GM19397 (cell line): ENCODE data around the gene PLTP.
A peak's percentile ranks its signal among the peaks of the same experiment; 100 is the strongest.
"Not testable (repeated sequence)": the region's sequence is repeated elsewhere in the genome, so short reads cannot be mapped to it uniquely, and the experiment has no call there.

Experiments
- ATAC-seq: cut with Tn5 transposase; IDR thresholded peaks from one replicate; pipeline ENCODE4 v1.9.1; 2021; ENCODE audit warnings: mild to moderate bottlenecking, moderate library complexity; ENCODE audit not compliant: unreplicated experiment

Gene PLTP

GRCh38 chr20:45901332-45901731 lies 10.6 kb downstream of the PLTP start:
- not testable (repeated sequence) for ATAC-seq

- ATAC-seq, result no peak
These were observed 12.7 kb downstream of the PLTP start for GRCh38 chr20:45899046-45899835.

GRCh38 chr20:45898285-45898684 lies 13.7 kb downstream of the PLTP start:
- ATAC-seq, result no peak

GRCh38 chr20:45897692-45898091 lies 14.3 kb downstream of the PLTP start:
- no peak for ATAC-seq

GRCh38 chr20:45897289-45897688 lies 14.7 kb downstream of the PLTP start:
- ATAC-seq, result no peak

GRCh38 chr20:45896641-45897161 lies 15.3 kb downstream of the PLTP start:
- ATAC-seq, result no peak

GRCh38 chr20:45894797-45895196 lies 17.2 kb downstream of the PLTP start:
- ATAC-seq, result no peak

GRCh38 chr20:45893831-45894230 lies 18.1 kb downstream of the PLTP start:
- no peak for ATAC-seq

GRCh38 chr20:45892828-45893500 lies 19.0 kb downstream of the PLTP start:
- no peak for ATAC-seq

GRCh38 chr20:45892049-45892825 lies 19.7 kb downstream of the PLTP start:
- no peak for ATAC-seq

- ATAC-seq, result peak; percentile 79
These were observed 20.7 kb downstream of the PLTP start, which contains the start of the genes CTSA and NEURL2 for GRCh38 chr20:45890985-45891983. CTSA (plus strand) TSS chr20:45891335; CDS start chr20:45891569, 234 bp downstream. NEURL2 (minus strand) TSS chr20:45891208; CDS start chr20:45890991, 217 bp downstream.

GRCh38 chr20:45890077-45890984 lies 21.6 kb downstream of the PLTP start:
- ATAC-seq, result peak; percentile 20

- ATAC-seq, result no peak
These were observed 23.3 kb downstream of the PLTP start for GRCh38 chr20:45888681-45889080.

GRCh38 chr20:45887346-45887715 lies 24.6 kb downstream of the PLTP start, which contains the start of gene SPATA25:
SPATA25 (minus strand) TSS chr20:45887622; CDS start chr20:45887590, 32 bp downstream.
- no peak for ATAC-seq

- no peak for ATAC-seq
These were observed 25.2 kb downstream of the PLTP start for GRCh38 chr20:45886590-45887345.

GRCh38 chr20:45883100-45883469 lies 28.9 kb downstream of the PLTP start:
- no peak for ATAC-seq

- ATAC-seq, result no peak
These were observed 29.4 kb downstream of the PLTP start for GRCh38 chr20:45882469-45883099.
